ENCODE measurements around the gene AUTS2.
"Not testable (repeated sequence)": the region's sequence is repeated elsewhere in the genome, so short reads cannot be mapped to it uniquely, and the experiment has no call there.

Gene AUTS2

GRCh38 chr7:70787286-70787685 is 1189.0 kb downstream of the AUTS2 start:
- no peak for DNase-seq (ENCODE audit: low read depth)

GRCh38 chr7:70787771-70788170 is 1189.5 kb downstream of the AUTS2 start:
- DNase-seq (ENCODE audit: low read depth), result no peak

- DNase-seq (ENCODE audit: low read depth), result no peak
Observed at GRCh38 chr7:70788276-70788675, 1190.0 kb downstream of the AUTS2 start.

GRCh38 chr7:70789481-70790214 is 1191.4 kb downstream of the AUTS2 start:
- DNase-seq (ENCODE audit: low read depth), result no peak

- no peak for DNase-seq (ENCODE audit: low read depth)
Observed at GRCh38 chr7:70790215-70791073, 1192.2 kb downstream of the AUTS2 start.

GRCh38 chr7:70791341-70791740 is 1193.1 kb downstream of the AUTS2 start:
- DNase-seq (ENCODE audit: low read depth), result no peak

- no peak for DNase-seq (ENCODE audit: low read depth)
Observed at GRCh38 chr7:70793060-70793459, 1194.8 kb downstream of the AUTS2 start.

- DNase-seq (ENCODE audit: low read depth), result no peak
Observed at GRCh38 chr7:70793821-70794220, 1195.5 kb downstream of the AUTS2 start.

- DNase-seq (ENCODE audit: low read depth), result no peak
Observed at GRCh38 chr7:70794962-70795361, 1196.7 kb downstream of the AUTS2 start.

GRCh38 chr7:70795948-70796347 is 1197.7 kb downstream of the AUTS2 start:
- DNase-seq (ENCODE audit: low read depth), result no peak

GRCh38 chr7:70797109-70797514 is 1198.8 kb downstream of the AUTS2 start:
- no peak for DNase-seq (ENCODE audit: low read depth)

- DNase-seq (ENCODE audit: low read depth), result no peak
Observed at GRCh38 chr7:70799841-70800405, 1201.6 kb downstream of the AUTS2 start.

- DNase-seq (ENCODE audit: low read depth), result no peak
Observed at GRCh38 chr7:70805360-70805759, 1207.1 kb downstream of the AUTS2 start.

GRCh38 chr7:70807650-70808049 is 1209.4 kb downstream of the AUTS2 start:
- DNase-seq (ENCODE audit: low read depth), result no peak

GRCh38 chr7:70808876-70809275 is 1210.6 kb downstream of the AUTS2 start:
- DNase-seq (ENCODE audit: low read depth), result no peak

GRCh38 chr7:70810558-70811139 is 1212.4 kb downstream of the AUTS2 start:
- no peak for DNase-seq (ENCODE audit: low read depth)

GRCh38 chr7:70812511-70812910 is 1214.2 kb downstream of the AUTS2 start:
- no peak for DNase-seq (ENCODE audit: low read depth)

GRCh38 chr7:70822490-70822889 is 1224.2 kb downstream of the AUTS2 start:
- DNase-seq (ENCODE audit: low read depth), result not testable (repeated sequence)

- peak; percentile 24 for DNase-seq (ENCODE audit: low read depth)
Observed at GRCh38 chr7:70829221-70830059, 1231.2 kb downstream of the AUTS2 start.

GRCh38 chr7:70830060-70830395 is 1231.8 kb downstream of the AUTS2 start:
- DNase-seq (ENCODE audit: low read depth), result no peak

GRCh38 chr7:70830426-70830825 is 1232.2 kb downstream of the AUTS2 start:
- no peak for DNase-seq (ENCODE audit: low read depth)

- no peak for DNase-seq (ENCODE audit: low read depth)
Observed at GRCh38 chr7:70833726-70834125, 1235.5 kb downstream of the AUTS2 start.
